Measurements from ENCODE around the gene LECT2.

LECT2 gene

GRCh38 chr5:135978212-135978631 lies 23.4 kb upstream of the LECT2 start:
- no peak for DNase-seq

GRCh38 chr5:135977375-135977928 lies 22.7 kb upstream of the LECT2 start:
- DNase-seq: no peak

GRCh38 chr5:135976216-135976615 lies 21.4 kb upstream of the LECT2 start:
- DNase-seq: no peak

GRCh38 chr5:135975122-135975521 lies 20.3 kb upstream of the LECT2 start:
- no peak for DNase-seq

- DNase-seq: no peak
Measured at GRCh38 chr5:135974021-135974600, 19.3 kb upstream of the LECT2 start.

GRCh38 chr5:135973323-135974020 lies 18.7 kb upstream of the LECT2 start:
- DNase-seq: no peak

GRCh38 chr5:135971701-135972100 lies 16.9 kb upstream of the LECT2 start:
- no peak for DNase-seq

- DNase-seq: no peak
Measured at GRCh38 chr5:135966790-135967189, 12.0 kb upstream of the LECT2 start.

GRCh38 chr5:135966165-135966564 lies 11.4 kb upstream of the LECT2 start:
- DNase-seq: no peak

- no peak for DNase-seq
Measured at GRCh38 chr5:135965504-135965903, 10.7 kb upstream of the LECT2 start.

GRCh38 chr5:135964670-135965320 lies 10.0 kb upstream of the LECT2 start:
- DNase-seq: no peak

GRCh38 chr5:135955525-135955924 lies 742 bp upstream of the LECT2 start:
- DNase-seq: no peak

- no peak for DNase-seq
Measured at GRCh38 chr5:135953850-135954249, 933 bp downstream of the LECT2 start.

GRCh38 chr5:135952683-135953082 lies 2.1 kb downstream of the LECT2 start:
- DNase-seq: no peak

GRCh38 chr5:135951807-135952206 lies 3.0 kb downstream of the LECT2 start:
- no peak for DNase-seq

GRCh38 chr5:135951257-135951656 lies 3.5 kb downstream of the LECT2 start:
- no peak for DNase-seq

- no peak for DNase-seq
Measured at GRCh38 chr5:135950611-135951010, 4.2 kb downstream of the LECT2 start.

GRCh38 chr5:135944967-135945560 lies 9.7 kb downstream of the LECT2 start:
- peak; percentile 72 to 77 for DNase-seq

- DNase-seq: no peak
Measured at GRCh38 chr5:135944564-135944963, 10.2 kb downstream of the LECT2 start.

- no peak for DNase-seq
Measured at GRCh38 chr5:135942202-135942771, 12.5 kb downstream of the LECT2 start.

GRCh38 chr5:135941711-135942110 lies 13.1 kb downstream of the LECT2 start:
- no peak for DNase-seq

- DNase-seq: no peak
Measured at GRCh38 chr5:135937245-135937911, 17.4 kb downstream of the LECT2 start.

- no peak for DNase-seq
Measured at GRCh38 chr5:135934939-135935338, 19.8 kb downstream of the LECT2 start.
